NT2/D1 (cell line): ENCODE data around the gene HPCAL1.
A peak's percentile ranks its signal among the peaks of the same experiment; 100 is the strongest.

ENCODE experiments used
- DNase-seq: peaks from one replicate; pipeline ENCODE4 v3.0.0-alpha.2; 2011; ENCODE audit warnings: low read depth, low spot score
- H3K27me3 ChIP-seq: 2 replicates; pipeline ENCODE4 v1.6.0; 2011; ENCODE audit warnings: mild to moderate bottlenecking; ENCODE audit not compliant: insufficient read length, insufficient read depth
- H3K36me3 ChIP-seq: 2 replicates; pipeline ENCODE4 v1.6.1; 2011; ENCODE audit warnings: mild to moderate bottlenecking, low read length, mixed read lengths; ENCODE audit not compliant: insufficient read depth, insufficient read length
- H3K4me1 ChIP-seq: 2 replicates; pipeline ENCODE4 v1.5.1; 2011; ENCODE audit not compliant: insufficient read depth, insufficient read length
- H3K4me3 ChIP-seq: 2 replicates; pipeline ENCODE4 v1.5.1; 2011; ENCODE audit warnings: low read depth; ENCODE audit not compliant: insufficient read length
- H3K9ac ChIP-seq: 2 replicates; pipeline ENCODE4 v1.6.0; 2011; ENCODE audit warnings: low read depth; ENCODE audit not compliant: insufficient read length
- H3K9me3 ChIP-seq: 2 replicates; pipeline ENCODE4 v1.5.1; 2011; ENCODE audit warnings: mild to moderate bottlenecking, low read length; ENCODE audit not compliant: insufficient read depth
- SUZ12 ChIP-seq: IDR thresholded peaks from 2 replicates; pipeline ENCODE4 v1.6.1; 2011; ENCODE audit not compliant: insufficient read length, insufficient read depth; ENCODE audit errors: extremely low read depth
- YY1 ChIP-seq: IDR thresholded peaks from 2 replicates; pipeline ENCODE4 v1.6.1; 2011; ENCODE audit not compliant: insufficient read length, insufficient read depth
- ZNF274 ChIP-seq: IDR thresholded peaks from 2 replicates; pipeline ENCODE4 v1.6.1; 2011; ENCODE audit warnings: mild to moderate bottlenecking, low read depth, low read length

HPCAL1 gene

GRCh38 chr2:10327896-10328669 is 25.4 kb downstream of the HPCAL1 start:
- DNase-seq: no peak
- no peak overlapping the region for H3K4me3 ChIP-seq
- no peaks in the 10 kb centered on the region for H3K36me3 ChIP-seq
- H3K9me3 ChIP-seq: peaks cover 6% of the 10 kb centered on the region; the same call in 1 of the 2 replicates
- TF ChIP-seq SUZ12: no peak
- no peak for TF ChIP-seq ZNF274
- TF ChIP-seq YY1: no peak
- H3K4me1 ChIP-seq: peaks cover 35% of the 10 kb centered on the region
- no peak overlapping the region for H3K9ac ChIP-seq
- no peaks in the 10 kb centered on the region for H3K27me3 ChIP-seq

GRCh38 chr2:10328670-10329579 is 26.2 kb downstream of the HPCAL1 start:
- H3K36me3 ChIP-seq: no peaks in the 10 kb centered on the region
- peak overlapping the region; percentile 29 for H3K9ac ChIP-seq
- DNase-seq: no peak
- peaks cover 35% of the 10 kb centered on the region for H3K4me1 ChIP-seq
- H3K9me3 ChIP-seq: no peaks in the 10 kb centered on the region
- H3K4me3 ChIP-seq: no peak overlapping the region
- TF ChIP-seq ZNF274 (no peak), YY1 (no peak)
- H3K27me3 ChIP-seq: no peaks in the 10 kb centered on the region

GRCh38 chr2:10329580-10329879 is 26.8 kb downstream of the HPCAL1 start:
- Histone ChIP-seq H3K27me3 (no peaks in the 10 kb centered on the region), H3K9me3 (no peaks in the 10 kb centered on the region), H3K4me1 (peaks cover 35% of the 10 kb centered on the region), H3K36me3 (no peaks in the 10 kb centered on the region), H3K4me3 (no peak overlapping the region), H3K9ac (peak overlapping the region; percentile 29)
- TF ChIP-seq ZNF274: no peak
- TF ChIP-seq YY1: no peak
- no peak for TF ChIP-seq SUZ12
- DNase-seq: no peak

GRCh38 chr2:10329880-10330699 is 27.4 kb downstream of the HPCAL1 start:
- peak overlapping the region; percentile 67 for H3K9ac ChIP-seq
- DNase-seq: peak; percentile 62
- peaks cover 5% of the 10 kb centered on the region; the same call in 1 of the 2 replicates for H3K9me3 ChIP-seq
- H3K36me3 ChIP-seq: peaks cover under 1% of the 10 kb centered on the region
- no peak overlapping the region for H3K4me3 ChIP-seq
- TF ChIP-seq YY1 (no peak), ZNF274 (no peak), SUZ12 (no peak)
- H3K27me3 ChIP-seq: no peaks in the 10 kb centered on the region
- peaks cover 35% of the 10 kb centered on the region for H3K4me1 ChIP-seq

- DNase-seq: no peak
- TF ChIP-seq SUZ12 (no peak), ZNF274 (no peak), YY1 (no peak)
- Histone ChIP-seq H3K4me1 (peaks cover 35% of the 10 kb centered on the region), H3K4me3 (no peak overlapping the region), H3K9me3 (peaks cover 10% of the 10 kb centered on the region; the same call in 1 of the 2 replicates), H3K9ac (peak overlapping the region; percentile 67), H3K36me3 (peaks cover 3% of the 10 kb centered on the region), H3K27me3 (no peaks in the 10 kb centered on the region)
Observed at GRCh38 chr2:10330700-10331026, 28.0 kb downstream of the HPCAL1 start.

GRCh38 chr2:10331027-10331701 is 28.5 kb downstream of the HPCAL1 start:
- DNase-seq: no peak
- peaks cover 10% of the 10 kb centered on the region; the same call in 1 of the 2 replicates for H3K9me3 ChIP-seq
- TF ChIP-seq YY1 (no peak), SUZ12 (no peak), ZNF274 (no peak)
- peaks cover 35% of the 10 kb centered on the region for H3K4me1 ChIP-seq
- H3K27me3 ChIP-seq: no peaks in the 10 kb centered on the region
- no peak overlapping the region for H3K4me3 ChIP-seq
- H3K9ac ChIP-seq: peak overlapping the region; percentile 67
- peaks cover 3% of the 10 kb centered on the region for H3K36me3 ChIP-seq
